Heart left ventricle (tissue), 16 donors: ENCODE measurements around the gene WDTC1. TPM values are rescaled to one million over a fixed set of nuclear protein-coding genes. Genes with fewer than 3 reads are reported as not detected.
"Not testable (repeated sequence)": the region's sequence is repeated elsewhere in the genome, so short reads cannot be mapped to it uniquely, and the experiment has no call there.

Experiments used
- ATAC-seq, 4 donors: fragments of 200-7000 bp; cut with Tn5 transposase; one replicate each; pipeline ENCODE4 v1.9.1; 2020 to 2022; ENCODE audit warnings: moderate library complexity in 4 of 4, mild to moderate bottlenecking in 3 of 4, moderate number of reproducible peaks in 1 of 4
- DNase-seq, 5 donors: peaks; one replicate each; pipeline ENCODE4 v3.0.0-alpha.2; 2020
- H3K27ac ChIP-seq, 12 donors: fragments of 200-600 bp; sonication (generic) in 4 of 12; one replicate each; pipeline versions ENCODE4 v1.5.0 to v1.8.0; 2016 to 2022; ENCODE audit warnings: mild to moderate bottlenecking in 2 of 12
- H3K27me3 ChIP-seq, 9 donors: fragments of 200-600 bp; sonication (generic) in 2 of 9; one replicate each; pipeline versions ENCODE4 v1.5.1 to v1.8.0; 2016 to 2022; ENCODE audit warnings: mild to moderate bottlenecking in 3 of 9
- H3K36me3 ChIP-seq, 9 donors: fragments of 200-600 bp; sonication (generic) in 2 of 9; one replicate each; pipeline versions ENCODE4 v1.5.0 to v1.8.0; 2018 to 2022; ENCODE audit warnings: mild to moderate bottlenecking in 2 of 9
- H3K4me1 ChIP-seq, 12 donors: fragments of 200-600 bp; sonication (generic) in 4 of 12; one replicate each; pipeline versions ENCODE4 v1.5.0 to v1.8.0; 2016 to 2022; ENCODE audit warnings: mild to moderate bottlenecking in 3 of 12
- H3K4me3 ChIP-seq, 12 donors: fragments of 200-600 bp; sonication (generic) in 4 of 12; one replicate each; pipeline versions ENCODE4 v1.5.0 to v1.8.0; 2017 to 2022; ENCODE audit warnings: mild to moderate bottlenecking in 9 of 12, moderate library complexity in 4 of 12
- H3K9me3 ChIP-seq, 12 donors: fragments of 200-600 bp; sonication (generic) in 4 of 12; one replicate each; pipeline versions ENCODE4 v1.5.0 to v1.8.0; 2016 to 2022; ENCODE audit warnings: mild to moderate bottlenecking in 1 of 12
- POLR2A ChIP-seq, 2 donors: fragments of 450-650 bp; IDR thresholded peaks; one replicate each; pipeline ENCODE4 v1.6.1; 2017; ENCODE audit warnings: antibody characterized with exemption in 2 of 2, mild to moderate bottlenecking in 2 of 2, moderate library complexity in 2 of 2
- WGBS, 4 donors: extraction: QIAGEN DNeasy Blood & Tissue Kit in 2 of 4; methylation state at CpG; one replicate each; pipeline versions ENCODE4 v1.1.5 to v1.1.7; 2013 to 2018; 5-methylcytosine and 5-hydroxymethylcytosine counted together
- intact Hi-C, 10 donors: fragments of 100-400 bp; cut with DNase I; formaldehyde crosslinking; loops; one replicate each; pipeline versions ENCODE4 v1.11.1 to v1.14.2; 2022
- polyA plus RNA-seq, 2 donors: library from polyadenylated mRNA; stranded (reverse); fragments of 200-250 nt; gene quantifications; one replicate each; pipeline ENCODE4 v1.2.3, GENCODE V29; 2013
- total RNA-seq, 9 donors: library from RNA; depleted of rRNA in 2 of 9; stranded (reverse); fragments of >200 nt in 2 of 9; fragmentation: NEBNext Ultra II Directional in 3 of 9; extraction: Animal tissue kit (Norgen Biotek cat#: 25700) in 3 of 9; gene quantifications; one replicate each; pipeline versions ENCODE4 v1.1.0 to v1.2.4, GENCODE V29; 2016 to 2023
- TF ChIP-seq, protein P1 (sequence below), 12 donors: fragments of 200-600 bp; sonication (generic) in 4 of 12; IDR thresholded peaks; one replicate each; pipeline versions ENCODE4 v1.5.0 to v1.8.0; 2018 to 2022; ENCODE audit warnings: antibody characterized with exemption in 12 of 12, mild to moderate bottlenecking in 5 of 12
- donor health status: ischemic (EF 13 %, LVEDD 7.1; RV severe dilation, severe dysfunction).
- donor health status: healthy with polysubstance abuse.
- donor health status: DM: no; HTN: yes; CAD: no.
- donor health status: DM: no; HTN: no; CAD: no.
- donor health status: ischemic (EF 25% LVEDD 6.9; RV normal size, moderate dysfunction).
- donor health status: ischemic (EF 25% LVEDD 5.7; RV mildly dilated, moderate dysfunction).
- donor health status: healthy.
- donor health status: DM: yes; HTN: yes; CAD: no.
- donor health status: ischemic (EF 35%, LVEDD 5.7; RV mildly dilated, moderate dysfunction).
- donor health status: nonischemic (EF 11% LVEDD 7.7; RV severe dilation, severe dysfunction).
- donor health status: DM: yes; HTN: yes; CAD: no.
- donor health status: PGD.
- donor health status: ischemic (EF 29% LVEDD 5.4; RV normal size, mild dysfunction).
- donor health status: nonischemic (EF 23%, LVEDD 6.1; RV moderate dilation, normal function).

Gene WDTC1
- total and polyA plus RNA-seq, 11 donors, result 30.8 to 94.5 (median 59.6) TPM

DNA sequence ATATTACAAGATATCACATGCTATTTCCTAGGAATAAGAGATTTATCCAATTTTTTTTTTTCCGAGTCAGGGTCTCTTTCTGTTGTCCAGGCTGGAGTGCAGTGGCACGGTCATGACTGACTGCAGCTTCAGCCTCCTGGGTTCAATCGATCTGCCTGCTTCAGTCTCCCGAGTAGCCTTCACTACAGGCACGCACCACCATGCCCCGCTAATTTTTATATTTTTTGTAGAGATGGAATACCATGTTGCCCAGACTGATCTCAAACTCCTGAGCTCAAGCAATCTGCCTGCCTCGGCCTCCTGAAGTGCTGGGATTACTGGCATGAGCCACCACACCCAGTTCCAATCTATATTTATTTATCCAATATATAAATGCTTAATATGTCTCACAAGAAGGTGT is 18.0 kb upstream of the WDTC1 start:
- WGBS, 4 donors, result 86 to 92% (median 90%) methylated on average over 7 of the region's 7 CpGs
- TF ChIP-seq, protein P1, sequence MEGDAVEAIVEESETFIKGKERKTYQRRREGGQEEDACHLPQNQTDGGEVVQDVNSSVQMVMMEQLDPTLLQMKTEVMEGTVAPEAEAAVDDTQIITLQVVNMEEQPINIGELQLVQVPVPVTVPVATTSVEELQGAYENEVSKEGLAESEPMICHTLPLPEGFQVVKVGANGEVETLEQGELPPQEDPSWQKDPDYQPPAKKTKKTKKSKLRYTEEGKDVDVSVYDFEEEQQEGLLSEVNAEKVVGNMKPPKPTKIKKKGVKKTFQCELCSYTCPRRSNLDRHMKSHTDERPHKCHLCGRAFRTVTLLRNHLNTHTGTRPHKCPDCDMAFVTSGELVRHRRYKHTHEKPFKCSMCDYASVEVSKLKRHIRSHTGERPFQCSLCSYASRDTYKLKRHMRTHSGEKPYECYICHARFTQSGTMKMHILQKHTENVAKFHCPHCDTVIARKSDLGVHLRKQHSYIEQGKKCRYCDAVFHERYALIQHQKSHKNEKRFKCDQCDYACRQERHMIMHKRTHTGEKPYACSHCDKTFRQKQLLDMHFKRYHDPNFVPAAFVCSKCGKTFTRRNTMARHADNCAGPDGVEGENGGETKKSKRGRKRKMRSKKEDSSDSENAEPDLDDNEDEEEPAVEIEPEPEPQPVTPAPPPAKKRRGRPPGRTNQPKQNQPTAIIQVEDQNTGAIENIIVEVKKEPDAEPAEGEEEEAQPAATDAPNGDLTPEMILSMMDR (IDR thresholded peaks at IDR 0.05), result no peak
- TF ChIP-seq POLR2A (IDR thresholded peaks at IDR 0.05), result no peak
- Histone ChIP-seq H3K9me3 (no peaks in the 10 kb centered on the region), H3K27me3 (no peaks in the 10 kb centered on the region), H3K4me1 (no peaks in the 10 kb centered on the region), H3K4me3 (no peak overlapping the region), H3K27ac (no peak overlapping the region), H3K36me3 (no peaks in the 10 kb centered on the region)
- intact Hi-C loops, result no loop called here
- DNase-seq (no peak), ATAC-seq (no peak)

GRCh38 chr1:27217401-27217800 is 17.0 kb upstream of the WDTC1 start:
- H3K4me3 ChIP-seq, result no peak overlapping the region

DNA sequence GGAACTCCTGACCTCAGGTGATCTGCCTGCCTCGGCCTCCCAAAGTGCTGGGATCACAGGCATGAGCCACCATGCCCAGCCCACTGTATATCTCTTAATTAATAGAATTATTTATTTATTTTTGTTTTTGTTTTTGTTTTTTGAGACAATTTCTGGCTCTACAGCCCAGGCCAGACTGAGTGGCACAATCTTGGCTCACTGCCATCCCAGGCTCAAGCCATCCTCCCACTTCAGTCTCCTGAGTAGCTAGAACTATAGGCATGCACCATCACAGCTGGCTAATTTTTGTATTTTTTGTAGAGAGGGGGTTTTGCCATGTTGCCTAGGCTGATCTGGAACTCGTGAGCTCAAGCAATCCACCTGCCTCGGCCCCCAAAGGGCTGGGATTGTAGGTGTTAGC is 15.7 kb upstream of the WDTC1 start:
- no peak for ATAC-seq
- no peak for DNase-seq
- intact Hi-C loops, result no loop called here
- TF ChIP-seq POLR2A (IDR thresholded peaks at IDR 0.05), result no peak
- TF ChIP-seq, protein P1 (IDR thresholded peaks at IDR 0.05), result no peak
- Histone ChIP-seq H3K9me3 (no peaks in the 10 kb centered on the region), H3K36me3 (no peaks in the 10 kb centered on the region), H3K27ac (no peak overlapping the region), H3K4me1 (no peaks in the 10 kb centered on the region), H3K27me3 (no peaks in the 10 kb centered on the region), H3K4me3 (no peak overlapping the region)
- WGBS, 4 donors, result 93 to 97% (median 93%) methylated on average over 3 of the region's 3 CpGs

More at GRCh38 chr1:27217401-27217800, 17.0 kb upstream of the WDTC1 start:
- Histone ChIP-seq H3K9me3 (no peaks in the 10 kb centered on the region), H3K27ac (no peak overlapping the region), H3K36me3 (no peaks in the 10 kb centered on the region), H3K27me3 (no peaks in the 10 kb centered on the region), H3K4me1 (no peaks in the 10 kb centered on the region)
- DNase-seq, result no peak
- TF ChIP-seq, protein P1 (IDR thresholded peaks at IDR 0.05), result no peak
- TF ChIP-seq POLR2A (IDR thresholded peaks at IDR 0.05), result no peak
- 90 to 91% (median 91%) methylated on average over 6 of the region's 6 CpGs for WGBS, 4 donors
- intact Hi-C loops, result no loop called here
- no peak for ATAC-seq

GRCh38 chr1:27220096-27220495 is 14.3 kb upstream of the WDTC1 start:
- Histone ChIP-seq H3K27me3 (no peaks in the 10 kb centered on the region), H3K36me3 (no peaks in the 10 kb centered on the region), H3K27ac (no peak overlapping the region), H3K4me1 (no peaks in the 10 kb centered on the region), H3K4me3 (no peak overlapping the region), H3K9me3 (no peaks in the 10 kb centered on the region)
- ATAC-seq, result no peak
- DNase-seq, result no peak
- intact Hi-C loops, result no loop called here
- no peak for TF ChIP-seq POLR2A (IDR thresholded peaks at IDR 0.05)
- TF ChIP-seq, protein P1 (IDR thresholded peaks at IDR 0.05), result no peak
- WGBS, 4 donors, result 46 to 51% (median 48%) methylated on average over 2 of the region's 2 CpGs

GRCh38 chr1:27220702-27221497 is 13.5 kb upstream of the WDTC1 start:
- DNase-seq, H3K4me3 ChIP-seq, H3K27me3 ChIP-seq, ATAC-seq, H3K9me3 ChIP-seq, H3K4me1 ChIP-seq, H3K27ac ChIP-seq, H3K36me3 ChIP-seq, intact Hi-C loops: not testable (repeated sequence)
- 73 to 80% (median 75%) methylated on average over 4 to 5 of the region's 5 CpGs for WGBS, 4 donors
